Neural cell (in vitro differentiated cells): ENCODE results near the gene PNKD. TPM values are rescaled to one million over a fixed set of nuclear protein-coding genes. Genes with fewer than 3 reads are reported as not detected.

ENCODE experiments used
- H2AFZ ChIP-seq: fragments of 200-600, 300-800 bp; sonication (generic), shearing (Covaris generic); 2 replicates; pipeline ENCODE4 v1.6.0; 2014; ENCODE audit warnings: low read depth, mild to moderate bottlenecking, antibody characterized with exemption, low read length, moderate library complexity
- H3F3A ChIP-seq: fragments of 200-600 bp; shearing (Covaris generic); 2 replicates; pipeline ENCODE4 v1.6.1; 2016; ENCODE audit warnings: mild to moderate bottlenecking, moderate library complexity, mixed read lengths, antibody characterized with exemption, low read length; ENCODE audit not compliant: insufficient read depth, poor library complexity, severe bottlenecking
- H3K27ac ChIP-seq: fragments of 200-600, 300-800 bp; sonication (generic), shearing (Covaris generic); 2 replicates; pipeline ENCODE4 v1.5.1; 2014; ENCODE audit warnings: mild to moderate bottlenecking, low read length, moderate library complexity
- H3K27me3 ChIP-seq: fragments of 300-800, 200-600 bp; sonication (generic), shearing (Covaris generic); 2 replicates; pipeline ENCODE4 v1.6.0; 2014; ENCODE audit warnings: mild to moderate bottlenecking, low read depth, low read length, moderate library complexity; ENCODE audit not compliant: insufficient read depth
- H3K36me3 ChIP-seq: fragments of 300-800, 200-600 bp; sonication (generic), shearing (Covaris generic); 2 replicates; pipeline ENCODE4 v1.5.1; 2014; ENCODE audit warnings: mild to moderate bottlenecking, antibody characterized with exemption, low read length, moderate library complexity; ENCODE audit not compliant: insufficient read depth
- H3K4me2 ChIP-seq: fragments of 300-800, 200-600 bp; sonication (generic), shearing (Covaris generic); 2 replicates; pipeline ENCODE4 v1.6.0; 2014; ENCODE audit warnings: mild to moderate bottlenecking, low read length
- H3K4me3 ChIP-seq: fragments of 300-800, 200-600 bp; sonication (generic), shearing (Covaris generic); 2 replicates; pipeline ENCODE4 v1.5.1; 2014; ENCODE audit warnings: mild to moderate bottlenecking, low read length, moderate library complexity
- H3K79me2 ChIP-seq: fragments of 200-600 bp; shearing (Covaris generic); replicated peaks from 2 replicates; pipeline ENCODE4 v1.6.0; 2014; ENCODE audit warnings: mild to moderate bottlenecking, low read length, moderate library complexity; ENCODE audit not compliant: insufficient read depth
- H3K9ac ChIP-seq: fragments of 300-800, 200-600 bp; sonication (generic), shearing (Covaris generic); 2 replicates; pipeline ENCODE4 v1.6.1; 2016; ENCODE audit warnings: mild to moderate bottlenecking, low read length, mixed read lengths
- H3K9me2 ChIP-seq: fragments of 200-600 bp; shearing (Covaris generic); 2 replicates; pipeline ENCODE4 v1.6.1; 2016; ENCODE audit warnings: mild to moderate bottlenecking, low read length, mixed read lengths; ENCODE audit not compliant: insufficient read depth
- H3K9me3 ChIP-seq: fragments of 200-600, 300-800 bp; sonication (generic), shearing (Covaris generic); 2 replicates; pipeline ENCODE4 v1.6.1; 2016; ENCODE audit warnings: mild to moderate bottlenecking, mixed run types, low read length, moderate library complexity, mixed read lengths
- H4K20me1 ChIP-seq: fragments of 200-600 bp; shearing (Covaris generic); 2 replicates; pipeline ENCODE4 v1.6.1; 2016; ENCODE audit warnings: mild to moderate bottlenecking, mixed run types; ENCODE audit not compliant: insufficient read depth
- EZH2 ChIP-seq: fragments of 200-600, 300-800 bp; shearing (Covaris generic), sonication (generic); IDR thresholded peaks from 2 replicates; pipeline ENCODE4 v1.6.1; 2014; ENCODE audit warnings: antibody characterized with exemption, low read length, borderline replicate concordance, mild to moderate bottlenecking; ENCODE audit not compliant: insufficient read depth, poor library complexity, severe bottlenecking
- POLR2AphosphoS5 ChIP-seq: IDR thresholded peaks from 2 replicates; pipeline ENCODE4 v1.6.1; 2012
- RAD21 ChIP-seq: fragments of 450-650 bp; conservative IDR thresholded peaks from 2 replicates; pipeline ENCODE4 v1.6.1; 2014; ENCODE audit warnings: antibody characterized with exemption, mild to moderate bottlenecking, moderate library complexity
- SMC3 ChIP-seq: fragments of 450-650 bp; conservative IDR thresholded peaks from 2 replicates; pipeline ENCODE4 v1.6.1; 2014; ENCODE audit warnings: antibody characterized with exemption, mild to moderate bottlenecking, moderate library complexity; ENCODE audit not compliant: poor library complexity
- TAF1 ChIP-seq: IDR thresholded peaks from 2 replicates; pipeline ENCODE4 v1.6.1; 2012; ENCODE audit warnings: low read depth
- polyA plus RNA-seq: library from polyadenylated mRNA; depleted of rRNA; stranded (reverse); fragments of >200 nt; gene quantifications from 2 replicates; pipeline ENCODE4 v1.2.3, GENCODE V29; 2014
- TF ChIP-seq, protein P1 (sequence below): IDR thresholded peaks from 2 replicates; pipeline ENCODE4 v1.6.1; 2012; ENCODE audit warnings: borderline replicate concordance
- TF ChIP-seq, protein P2 (sequence below): fragments of 450-650 bp; IDR thresholded peaks from 2 replicates; pipeline ENCODE4 v1.5.1; 2014; ENCODE audit warnings: antibody characterized with exemption, mild to moderate bottlenecking, moderate library complexity; ENCODE audit not compliant: poor library complexity, severe bottlenecking

The PNKD gene
- polyA plus RNA-seq, 1 donor from 2014 or later = 59.7 TPM

GRCh38 chr2:218387369-218388194 lies 117.3 kb downstream of the PNKD start:
- no peaks in the 10 kb centered on the region for H4K20me1 ChIP-seq
- H3K4me3 ChIP-seq = peak overlapping the region; percentile 33
- H3K36me3 ChIP-seq = no peaks in the 10 kb centered on the region
- H3K4me2 ChIP-seq = no peak overlapping the region
- no peaks in the 10 kb centered on the region for H3F3A ChIP-seq
- TF ChIP-seq RAD21 (no peak), POLR2AphosphoS5 (no peak)
- peaks cover 7% of the 10 kb centered on the region for H3K27me3 ChIP-seq
- H3K79me2 ChIP-seq = no peaks in the 10 kb centered on the region
- H3K27ac ChIP-seq = no peak overlapping the region
- no peaks in the 10 kb centered on the region for H3K9me3 ChIP-seq
- no peak overlapping the region for H3K9ac ChIP-seq
- H2AFZ ChIP-seq = no peak overlapping the region
- H3K9me2 ChIP-seq = no peaks in the 10 kb centered on the region

- TF ChIP-seq, protein P1, sequence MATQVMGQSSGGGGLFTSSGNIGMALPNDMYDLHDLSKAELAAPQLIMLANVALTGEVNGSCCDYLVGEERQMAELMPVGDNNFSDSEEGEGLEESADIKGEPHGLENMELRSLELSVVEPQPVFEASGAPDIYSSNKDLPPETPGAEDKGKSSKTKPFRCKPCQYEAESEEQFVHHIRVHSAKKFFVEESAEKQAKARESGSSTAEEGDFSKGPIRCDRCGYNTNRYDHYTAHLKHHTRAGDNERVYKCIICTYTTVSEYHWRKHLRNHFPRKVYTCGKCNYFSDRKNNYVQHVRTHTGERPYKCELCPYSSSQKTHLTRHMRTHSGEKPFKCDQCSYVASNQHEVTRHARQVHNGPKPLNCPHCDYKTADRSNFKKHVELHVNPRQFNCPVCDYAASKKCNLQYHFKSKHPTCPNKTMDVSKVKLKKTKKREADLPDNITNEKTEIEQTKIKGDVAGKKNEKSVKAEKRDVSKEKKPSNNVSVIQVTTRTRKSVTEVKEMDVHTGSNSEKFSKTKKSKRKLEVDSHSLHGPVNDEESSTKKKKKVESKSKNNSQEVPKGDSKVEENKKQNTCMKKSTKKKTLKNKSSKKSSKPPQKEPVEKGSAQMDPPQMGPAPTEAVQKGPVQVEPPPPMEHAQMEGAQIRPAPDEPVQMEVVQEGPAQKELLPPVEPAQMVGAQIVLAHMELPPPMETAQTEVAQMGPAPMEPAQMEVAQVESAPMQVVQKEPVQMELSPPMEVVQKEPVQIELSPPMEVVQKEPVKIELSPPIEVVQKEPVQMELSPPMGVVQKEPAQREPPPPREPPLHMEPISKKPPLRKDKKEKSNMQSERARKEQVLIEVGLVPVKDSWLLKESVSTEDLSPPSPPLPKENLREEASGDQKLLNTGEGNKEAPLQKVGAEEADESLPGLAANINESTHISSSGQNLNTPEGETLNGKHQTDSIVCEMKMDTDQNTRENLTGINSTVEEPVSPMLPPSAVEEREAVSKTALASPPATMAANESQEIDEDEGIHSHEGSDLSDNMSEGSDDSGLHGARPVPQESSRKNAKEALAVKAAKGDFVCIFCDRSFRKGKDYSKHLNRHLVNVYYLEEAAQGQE = no peak
- TF ChIP-seq, protein P2, sequence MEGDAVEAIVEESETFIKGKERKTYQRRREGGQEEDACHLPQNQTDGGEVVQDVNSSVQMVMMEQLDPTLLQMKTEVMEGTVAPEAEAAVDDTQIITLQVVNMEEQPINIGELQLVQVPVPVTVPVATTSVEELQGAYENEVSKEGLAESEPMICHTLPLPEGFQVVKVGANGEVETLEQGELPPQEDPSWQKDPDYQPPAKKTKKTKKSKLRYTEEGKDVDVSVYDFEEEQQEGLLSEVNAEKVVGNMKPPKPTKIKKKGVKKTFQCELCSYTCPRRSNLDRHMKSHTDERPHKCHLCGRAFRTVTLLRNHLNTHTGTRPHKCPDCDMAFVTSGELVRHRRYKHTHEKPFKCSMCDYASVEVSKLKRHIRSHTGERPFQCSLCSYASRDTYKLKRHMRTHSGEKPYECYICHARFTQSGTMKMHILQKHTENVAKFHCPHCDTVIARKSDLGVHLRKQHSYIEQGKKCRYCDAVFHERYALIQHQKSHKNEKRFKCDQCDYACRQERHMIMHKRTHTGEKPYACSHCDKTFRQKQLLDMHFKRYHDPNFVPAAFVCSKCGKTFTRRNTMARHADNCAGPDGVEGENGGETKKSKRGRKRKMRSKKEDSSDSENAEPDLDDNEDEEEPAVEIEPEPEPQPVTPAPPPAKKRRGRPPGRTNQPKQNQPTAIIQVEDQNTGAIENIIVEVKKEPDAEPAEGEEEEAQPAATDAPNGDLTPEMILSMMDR = no peak
- no peak for TF ChIP-seq RAD21
- no peak for TF ChIP-seq SMC3
- TF ChIP-seq EZH2 = no peak
- no peak for TF ChIP-seq POLR2AphosphoS5
- no peak for TF ChIP-seq TAF1
- no peaks in the 10 kb centered on the region for H3K9me2 ChIP-seq
- H2AFZ ChIP-seq = no peak overlapping the region
- no peaks in the 10 kb centered on the region for H3K9me3 ChIP-seq
- no peaks in the 10 kb centered on the region for H3F3A ChIP-seq
- H4K20me1 ChIP-seq = no peaks in the 10 kb centered on the region
- no peaks in the 10 kb centered on the region for H3K36me3 ChIP-seq
- no peak overlapping the region for H3K9ac ChIP-seq
- peaks cover 7% of the 10 kb centered on the region for H3K27me3 ChIP-seq
- H3K4me3 ChIP-seq = no peak overlapping the region
- no peaks in the 10 kb centered on the region for H3K79me2 ChIP-seq
- no peak overlapping the region for H3K4me2 ChIP-seq
- no peak overlapping the region for H3K27ac ChIP-seq
Measured at GRCh38 chr2:218389333-218390150, 119.2 kb downstream of the PNKD start.
